Activated T-helper 1 cell treated with anti-CD3 and anti-CD28 coated beads, Interleukin-12 subunit alpha, Interleukin-12 subunit beta, Interleukin-2, Interleukin-4 antibody, amounts not matched to agents 30 ng/mL and 10 ng/mL and 1 ng/mL, durations not matched to agents 14 hours and 24 hours and 36 hours (primary cell): ENCODE data around the gene ASRGL1. TPM values are rescaled to one million over a fixed set of nuclear protein-coding genes. Genes with fewer than 3 reads are reported as not detected.

Experiments
- DNase-seq: peaks from one replicate; pipeline ENCODE4 v3.0.0; 2021; ENCODE audit warnings: low spot score
- H3K27ac Mint-ChIP-seq: one replicate; pipeline ENCODE4 v1.8.0; 2021; ENCODE audit warnings: mild to moderate bottlenecking, mixed read lengths
- H3K27me3 Mint-ChIP-seq: one replicate; pipeline ENCODE4 v1.8.0; 2022; ENCODE audit warnings: mild to moderate bottlenecking, moderate library complexity, mixed read lengths; ENCODE audit not compliant: insufficient read depth
- H3K36me3 Mint-ChIP-seq: one replicate; pipeline ENCODE4 v1.8.0; 2021; ENCODE audit warnings: low read depth, mixed read lengths
- H3K4me1 Mint-ChIP-seq: one replicate; pipeline ENCODE4 v1.8.0; 2021; ENCODE audit warnings: low read depth, mixed read lengths
- H3K4me3 Mint-ChIP-seq: one replicate; pipeline ENCODE4 v1.8.0; 2021; ENCODE audit warnings: mild to moderate bottlenecking, moderate library complexity, mixed read lengths
- H3K9me3 Mint-ChIP-seq: one replicate; pipeline ENCODE4 v1.8.0; 2021; ENCODE audit warnings: mixed read lengths
- intact Hi-C: fragments of 100-400 bp; cut with micrococcal nuclease; formaldehyde crosslinking; loops from one replicate; pipeline ENCODE4 v1.15.1; 2024
- total RNA-seq: library from RNA; stranded (reverse); gene quantifications from 2 replicates; pipeline ENCODE4 v1.2.3, GENCODE V29; 2022

The ASRGL1 gene
- total RNA-seq, 1 donor from 2014 or later: 4.8 TPM

GRCh38 chr11:62400281-62400680, 63.0 kb downstream of the ASRGL1 start:
- H3K36me3 Mint-ChIP-seq: peaks cover 1% of the 10 kb centered on the region

GRCh38 chr11:62400760-62401159, 63.5 kb downstream of the ASRGL1 start:
- no peaks in the 10 kb centered on the region for H3K9me3 Mint-ChIP-seq
- peaks cover 1% of the 10 kb centered on the region for H3K36me3 Mint-ChIP-seq
- no peak overlapping the region for H3K4me3 Mint-ChIP-seq
- no peak for DNase-seq
- no peak overlapping the region for H3K27ac Mint-ChIP-seq
- peaks cover 25% of the 10 kb centered on the region for H3K4me1 Mint-ChIP-seq
- peaks cover 6% of the 10 kb centered on the region for H3K27me3 Mint-ChIP-seq
- intact Hi-C loops: no loop called here

More at GRCh38 chr11:62400281-62400680, 63.0 kb downstream of the ASRGL1 start:
- H3K9me3 Mint-ChIP-seq: no peaks in the 10 kb centered on the region
- no peak overlapping the region for H3K27ac Mint-ChIP-seq
- DNase-seq: no peak
- peaks cover 25% of the 10 kb centered on the region for H3K4me1 Mint-ChIP-seq
- intact Hi-C loops: no loop called here
- H3K4me3 Mint-ChIP-seq: no peak overlapping the region
- H3K27me3 Mint-ChIP-seq: peaks cover 6% of the 10 kb centered on the region

- Mint-ChIP-seq H3K9me3 (no peaks in the 10 kb centered on the region), H3K4me3 (peak overlapping the region; percentile 69), H3K36me3 (peaks cover 1% of the 10 kb centered on the region), H3K27ac (peak overlapping the region; percentile 77), H3K27me3 (peaks cover 6% of the 10 kb centered on the region), H3K4me1 (peaks cover 25% of the 10 kb centered on the region)
- intact Hi-C loops: no loop called here
- DNase-seq: no peak
Observed at GRCh38 chr11:62401356-62401755, 64.1 kb downstream of the ASRGL1 start.

- intact Hi-C loops: loop anchor here (1.0 kb wide), 1 partner anchor 25 kb away; no protein-coding TSS in a partner anchor
- H3K9me3 Mint-ChIP-seq: no peaks in the 10 kb centered on the region
- peak overlapping the region; percentile 69 for H3K4me3 Mint-ChIP-seq
- peak overlapping the region; percentile 77 for H3K27ac Mint-ChIP-seq
- peaks cover 1% of the 10 kb centered on the region for H3K36me3 Mint-ChIP-seq
- peaks cover 25% of the 10 kb centered on the region for H3K4me1 Mint-ChIP-seq
- peaks cover 6% of the 10 kb centered on the region for H3K27me3 Mint-ChIP-seq
- DNase-seq: no peak
Observed at GRCh38 chr11:62401811-62402210, 64.6 kb downstream of the ASRGL1 start.

GRCh38 chr11:62402226-62402959, 65.1 kb downstream of the ASRGL1 start:
- Mint-ChIP-seq H3K36me3 (peaks cover 1% of the 10 kb centered on the region), H3K4me3 (peak overlapping the region; percentile 69), H3K27me3 (peaks cover 6% of the 10 kb centered on the region), H3K9me3 (no peaks in the 10 kb centered on the region), H3K4me1 (peaks cover 25% of the 10 kb centered on the region), H3K27ac (peak overlapping the region; percentile 77)
- peak; percentile 45 for DNase-seq
- intact Hi-C loops: loop anchor here (1.0 kb wide), 1 partner anchor 25 kb away; no protein-coding TSS in a partner anchor

GRCh38 chr11:62402960-62403730, 65.9 kb downstream of the ASRGL1 start:
- peak overlapping the region; percentile 69 for H3K4me3 Mint-ChIP-seq
- no peak for DNase-seq
- intact Hi-C loops: loop anchor here (1.0 kb wide), 1 partner anchor 24 kb away; no protein-coding TSS in a partner anchor
- H3K4me1 Mint-ChIP-seq: peaks cover 25% of the 10 kb centered on the region
- peak overlapping the region; percentile 77 for H3K27ac Mint-ChIP-seq
- peaks cover 6% of the 10 kb centered on the region for H3K27me3 Mint-ChIP-seq
- H3K36me3 Mint-ChIP-seq: peaks cover 1% of the 10 kb centered on the region
- no peaks in the 10 kb centered on the region for H3K9me3 Mint-ChIP-seq

GRCh38 chr11:62404435-62404834, 67.2 kb downstream of the ASRGL1 start:
- Mint-ChIP-seq H3K9me3 (no peaks in the 10 kb centered on the region), H3K4me3 (no peak overlapping the region), H3K4me1 (peaks cover 25% of the 10 kb centered on the region), H3K27ac (peak overlapping the region; percentile 15), H3K36me3 (no peaks in the 10 kb centered on the region), H3K27me3 (peaks cover 6% of the 10 kb centered on the region)
- no peak for DNase-seq
- intact Hi-C loops: no loop called here

GRCh38 chr11:62404901-62405300, 67.7 kb downstream of the ASRGL1 start:
- Mint-ChIP-seq H3K4me3 (no peak overlapping the region), H3K4me1 (peaks cover 25% of the 10 kb centered on the region), H3K27ac (peak overlapping the region; percentile 15), H3K27me3 (peaks cover 6% of the 10 kb centered on the region), H3K9me3 (no peaks in the 10 kb centered on the region), H3K36me3 (no peaks in the 10 kb centered on the region)
- intact Hi-C loops: no loop called here
- no peak for DNase-seq

GRCh38 chr11:62406034-62406433, 68.8 kb downstream of the ASRGL1 start:
- DNase-seq: no peak
- Mint-ChIP-seq H3K27ac (no peak overlapping the region), H3K27me3 (peaks cover 6% of the 10 kb centered on the region), H3K4me3 (no peak overlapping the region), H3K9me3 (no peaks in the 10 kb centered on the region), H3K36me3 (no peaks in the 10 kb centered on the region), H3K4me1 (peaks cover 25% of the 10 kb centered on the region)
- intact Hi-C loops: no loop called here

- H3K36me3 Mint-ChIP-seq: no peaks in the 10 kb centered on the region
- H3K4me3 Mint-ChIP-seq: no peak overlapping the region
- no peaks in the 10 kb centered on the region for H3K9me3 Mint-ChIP-seq
- H3K27me3 Mint-ChIP-seq: no peaks in the 10 kb centered on the region
- no peak for DNase-seq
- intact Hi-C loops: no loop called here
- H3K27ac Mint-ChIP-seq: no peak overlapping the region
- no peaks in the 10 kb centered on the region for H3K4me1 Mint-ChIP-seq
Observed at GRCh38 chr11:62409831-62410230, 72.6 kb downstream of the ASRGL1 start.

- Mint-ChIP-seq H3K27ac (no peak overlapping the region), H3K4me1 (no peaks in the 10 kb centered on the region), H3K9me3 (no peaks in the 10 kb centered on the region), H3K27me3 (no peaks in the 10 kb centered on the region), H3K36me3 (no peaks in the 10 kb centered on the region), H3K4me3 (no peak overlapping the region)
- intact Hi-C loops: no loop called here
- no peak for DNase-seq
Observed at GRCh38 chr11:62410972-62411371, 73.7 kb downstream of the ASRGL1 start.

- DNase-seq: no peak
- Mint-ChIP-seq H3K27ac (no peak overlapping the region), H3K9me3 (no peaks in the 10 kb centered on the region), H3K4me3 (no peak overlapping the region), H3K36me3 (no peaks in the 10 kb centered on the region), H3K4me1 (no peaks in the 10 kb centered on the region), H3K27me3 (no peaks in the 10 kb centered on the region)
- intact Hi-C loops: no loop called here
Observed at GRCh38 chr11:62411524-62411923, 74.3 kb downstream of the ASRGL1 start.

GRCh38 chr11:62413060-62413696, 75.9 kb downstream of the ASRGL1 start:
- intact Hi-C loops: no loop called here
- H3K36me3 Mint-ChIP-seq: no peaks in the 10 kb centered on the region
- DNase-seq: no peak
- no peak overlapping the region for H3K4me3 Mint-ChIP-seq
- no peaks in the 10 kb centered on the region for H3K9me3 Mint-ChIP-seq
- H3K4me1 Mint-ChIP-seq: no peaks in the 10 kb centered on the region
- H3K27ac Mint-ChIP-seq: no peak overlapping the region
- no peaks in the 10 kb centered on the region for H3K27me3 Mint-ChIP-seq
